Measurements from ENCODE around the gene USP54. TPM values are rescaled to one million over a fixed set of nuclear protein-coding genes. Genes with fewer than 3 reads are reported as not detected.
"Not testable (repeated sequence)": the region's sequence is repeated elsewhere in the genome, so short reads cannot be mapped to it uniquely, and the experiment has no call there.

The USP54 gene
- total RNA-seq, 3 donors from 2014 or later (not counting 1 experiment from before 2014, with no cell fraction given) = 4.4 to 10.2 (median 5.5) TPM

GRCh38 chr10:73584737-73585136 lies 6.4 kb downstream of the USP54 start:
- ATAC-seq (no peak), DNase-seq (no peak)
- TF ChIP-seq CTCF (IDR thresholded peaks at IDR 0.05) = no peak

GRCh38 chr10:73581918-73582317 lies 9.2 kb downstream of the USP54 start:
- H3K4me1 Mint-ChIP-seq = no peaks in the 10 kb centered on the region
- no peaks in the 10 kb centered on the region for H3K36me3 ChIP-seq (ENCODE audit: control insufficient read depth, insufficient read depth, low read length)
- no peak overlapping the region for H3K27ac ChIP-seq (ENCODE audit: low read length)
- TF ChIP-seq CTCF (IDR thresholded peaks at IDR 0.05) = no peak
- H3K9me3 Mint-ChIP-seq = no peaks in the 10 kb centered on the region
- 97% methylated on average over 2 of the region's 2 CpGs for WGBS (ENCODE audit: insufficient coverage)
- ATAC-seq (no peak), DNase-seq (no peak)
- H3K4me3 Mint-ChIP-seq = no peak overlapping the region
- no peaks in the 10 kb centered on the region for H3K36me3 Mint-ChIP-seq
- intact Hi-C loops (cut with micrococcal nuclease) = no loop called here
- no peaks in the 10 kb centered on the region for H3K27me3 ChIP-seq (ENCODE audit: control insufficient read depth, insufficient read depth, low read length)
- no peak overlapping the region for H3K4me3 ChIP-seq (ENCODE audit: low read length)
- no peaks in the 10 kb centered on the region for H3K27me3 Mint-ChIP-seq (ENCODE audit: low read depth in 2 of 2)
- no peak overlapping the region for H3K27ac Mint-ChIP-seq
- no peaks in the 10 kb centered on the region for H3K4me1 ChIP-seq (ENCODE audit: control insufficient read depth, insufficient read depth, low read length)
- H3K9me3 ChIP-seq (ENCODE audit: control insufficient read depth, insufficient read depth, low read length) = no peaks in the 10 kb centered on the region

More at GRCh38 chr10:73584737-73585136, 6.4 kb downstream of the USP54 start:
- no CpG with 5 or more reads among the region's 2 CpGs for WGBS (ENCODE audit: insufficient coverage)
- no peaks in the 10 kb centered on the region for H3K9me3 Mint-ChIP-seq
- H3K36me3 Mint-ChIP-seq = no peaks in the 10 kb centered on the region
- H3K36me3 ChIP-seq (ENCODE audit: control insufficient read depth, insufficient read depth, low read length) = no peaks in the 10 kb centered on the region
- no peak overlapping the region for H3K27ac Mint-ChIP-seq
- H3K27me3 ChIP-seq (ENCODE audit: control insufficient read depth, insufficient read depth, low read length) = no peaks in the 10 kb centered on the region
- H3K4me3 ChIP-seq (ENCODE audit: low read length) = no peak overlapping the region
- intact Hi-C loops (cut with micrococcal nuclease) = no loop called here
- no peak overlapping the region for H3K27ac ChIP-seq (ENCODE audit: low read length)
- no peak overlapping the region for H3K4me3 Mint-ChIP-seq
- H3K9me3 ChIP-seq (ENCODE audit: control insufficient read depth, insufficient read depth, low read length) = no peaks in the 10 kb centered on the region
- no peaks in the 10 kb centered on the region for H3K4me1 Mint-ChIP-seq
- no peaks in the 10 kb centered on the region for H3K27me3 Mint-ChIP-seq (ENCODE audit: low read depth in 2 of 2)
- H3K4me1 ChIP-seq (ENCODE audit: control insufficient read depth, insufficient read depth, low read length) = no peaks in the 10 kb centered on the region

- ATAC-seq; H3K27ac ChIP-seq (ENCODE audit: low read length); H3K36me3 Mint-ChIP-seq; H3K27ac Mint-ChIP-seq; intact Hi-C loops (cut with micrococcal nuclease); H3K4me1 ChIP-seq (ENCODE audit: control insufficient read depth, insufficient read depth, low read length); H3K36me3 ChIP-seq (ENCODE audit: control insufficient read depth, insufficient read depth, low read length); H3K4me3 ChIP-seq (ENCODE audit: low read length); H3K4me3 Mint-ChIP-seq; H3K9me3 ChIP-seq (ENCODE audit: control insufficient read depth, insufficient read depth, low read length); H3K27me3 ChIP-seq (ENCODE audit: control insufficient read depth, insufficient read depth, low read length); DNase-seq; H3K9me3 Mint-ChIP-seq; H3K27me3 Mint-ChIP-seq (ENCODE audit: low read depth in 2 of 2); H3K4me1 Mint-ChIP-seq: not testable (repeated sequence)
- WGBS (ENCODE audit: insufficient coverage) = 100% methylated on average over 3 of the region's 6 CpGs
Measured at GRCh38 chr10:73578927-73579326, 12.2 kb downstream of the USP54 start.

- H3K9me3 Mint-ChIP-seq = no peaks in the 10 kb centered on the region
- Histone ChIP-seq H3K4me1 (ENCODE audit: control insufficient read depth, insufficient read depth, low read length) (no peaks in the 10 kb centered on the region), H3K27ac (ENCODE audit: low read length) (no peak overlapping the region), H3K4me3 (ENCODE audit: low read length) (no peak overlapping the region), H3K27me3 (ENCODE audit: control insufficient read depth, insufficient read depth, low read length) (no peaks in the 10 kb centered on the region), H3K36me3 (ENCODE audit: control insufficient read depth, insufficient read depth, low read length) (no peaks in the 10 kb centered on the region), H3K9me3 (ENCODE audit: control insufficient read depth, insufficient read depth, low read length) (no peaks in the 10 kb centered on the region)
- TF ChIP-seq CTCF (IDR thresholded peaks at IDR 0.05) = no peak
- no CpG with 5 or more reads among the region's 1 CpG for WGBS (ENCODE audit: insufficient coverage)
- ATAC-seq (no peak), DNase-seq (no peak)
- no peak overlapping the region for H3K27ac Mint-ChIP-seq
- H3K4me3 Mint-ChIP-seq = no peak overlapping the region
- no peaks in the 10 kb centered on the region for H3K36me3 Mint-ChIP-seq
- no peaks in the 10 kb centered on the region for H3K27me3 Mint-ChIP-seq (ENCODE audit: low read depth in 2 of 2)
- intact Hi-C loops (cut with micrococcal nuclease) = no loop called here
- no peaks in the 10 kb centered on the region for H3K4me1 Mint-ChIP-seq
Measured at GRCh38 chr10:73577788-73578187, 13.4 kb downstream of the USP54 start.
